AG04450 (cell line): ENCODE data around the gene ADCY4. TPM values are rescaled to one million over a fixed set of nuclear protein-coding genes. Genes with fewer than 3 reads are reported as not detected.

Experiments
- CTCF ChIA-PET: fragments of 300-600, 350-600 bp; formaldehyde crosslinking; extraction: SDS; loops from one replicate; lab custom pipeline; 2022; ENCODE audit warnings: antibody characterized with exemption, inconsistent platforms; lab: Charles Lee
- POLR2A ChIA-PET: fragments of 350-600 bp; formaldehyde crosslinking; extraction: SDS; loops from one replicate; lab custom pipeline; 2021; ENCODE audit warnings: antibody characterized with exemption, inconsistent platforms; lab: Yijun Ruan, JAX
- DNase-seq: peaks from one replicate; pipeline ENCODE4 v3.0.0-alpha.2; 2011; ENCODE audit warnings: low read depth, low spot score
- H3K27ac ChIP-seq: one replicate; pipeline ENCODE4 v1.5.1; 2012; ENCODE audit warnings: low read depth, low read length, control low read depth
- H3K27me3 ChIP-seq: one replicate; pipeline ENCODE4 v1.6.0; 2012; ENCODE audit warnings: low read length; ENCODE audit not compliant: control insufficient read depth, insufficient read depth
- H3K4me3 ChIP-seq: 2 replicates; pipeline ENCODE4 v1.5.1; 2011; ENCODE audit warnings: mild to moderate bottlenecking, low read depth, low read length, control low read depth
- H3K9me3 ChIP-seq: 2 replicates; pipeline ENCODE4 v1.5.1; 2012; ENCODE audit warnings: low read length; ENCODE audit not compliant: control insufficient read depth, insufficient read depth
- polyA plus RNA-seq: library from polyadenylated mRNA; depleted of rRNA; stranded (reverse); fragments of >200 nt; gene quantifications from 2 replicates; pipeline ENCODE4 v1.2.3, GENCODE V29; 2011
- TF ChIP-seq, protein P1 (sequence below): IDR thresholded peaks from 2 replicates; pipeline ENCODE4 v1.5.1; 2011; ENCODE audit warnings: low read depth, low read length, control low read depth, inconsistent platforms

The ADCY4 gene
- polyA plus RNA-seq, 1 experiment = 0.04 TPM

DNA sequence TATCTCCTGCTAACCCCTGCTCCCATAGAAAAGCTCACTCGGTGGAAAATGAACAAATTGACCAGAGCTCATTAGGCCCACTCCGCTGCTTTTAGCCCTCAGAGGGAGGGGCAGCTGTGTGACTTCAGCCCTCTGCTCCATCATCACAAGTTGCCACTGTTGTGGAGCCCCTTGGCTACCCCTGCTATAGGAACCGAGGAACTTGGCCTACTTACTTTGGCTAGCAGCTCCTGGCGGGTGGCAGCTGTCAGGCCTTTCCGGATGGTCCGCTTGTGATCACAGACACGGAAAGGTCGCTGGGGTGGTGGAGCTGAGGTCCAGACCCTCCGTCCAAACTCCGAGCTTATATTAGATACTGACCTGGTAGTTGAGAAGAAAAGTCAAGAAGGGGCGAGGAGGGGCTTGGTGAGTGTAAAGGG is 27.7 kb downstream of the ADCY4 start:
- DNase-seq = no peak
- no peak overlapping the region for H3K27ac ChIP-seq
- TF ChIP-seq, protein P1, sequence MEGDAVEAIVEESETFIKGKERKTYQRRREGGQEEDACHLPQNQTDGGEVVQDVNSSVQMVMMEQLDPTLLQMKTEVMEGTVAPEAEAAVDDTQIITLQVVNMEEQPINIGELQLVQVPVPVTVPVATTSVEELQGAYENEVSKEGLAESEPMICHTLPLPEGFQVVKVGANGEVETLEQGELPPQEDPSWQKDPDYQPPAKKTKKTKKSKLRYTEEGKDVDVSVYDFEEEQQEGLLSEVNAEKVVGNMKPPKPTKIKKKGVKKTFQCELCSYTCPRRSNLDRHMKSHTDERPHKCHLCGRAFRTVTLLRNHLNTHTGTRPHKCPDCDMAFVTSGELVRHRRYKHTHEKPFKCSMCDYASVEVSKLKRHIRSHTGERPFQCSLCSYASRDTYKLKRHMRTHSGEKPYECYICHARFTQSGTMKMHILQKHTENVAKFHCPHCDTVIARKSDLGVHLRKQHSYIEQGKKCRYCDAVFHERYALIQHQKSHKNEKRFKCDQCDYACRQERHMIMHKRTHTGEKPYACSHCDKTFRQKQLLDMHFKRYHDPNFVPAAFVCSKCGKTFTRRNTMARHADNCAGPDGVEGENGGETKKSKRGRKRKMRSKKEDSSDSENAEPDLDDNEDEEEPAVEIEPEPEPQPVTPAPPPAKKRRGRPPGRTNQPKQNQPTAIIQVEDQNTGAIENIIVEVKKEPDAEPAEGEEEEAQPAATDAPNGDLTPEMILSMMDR = no peak
- H3K27me3 ChIP-seq = no peaks in the 10 kb centered on the region
- ChIA-PET CTCF (interaction anchor here (0.6 to 6.3 kb wide), 23 partner anchors 9 to 250 kb away, joined by 3 to 87 read pairs (median 8); partner anchors contain the start of genes CHMP4A, DHRS1, IRF9 and NOP9), POLR2A (interaction anchor here (1.8 kb wide), 1 partner anchor 36 kb away, joined by 10 read pairs; the partner anchor contains the start of gene RABGGTA)
- no peaks in the 10 kb centered on the region for H3K9me3 ChIP-seq
- H3K4me3 ChIP-seq = no peak overlapping the region

DNA sequence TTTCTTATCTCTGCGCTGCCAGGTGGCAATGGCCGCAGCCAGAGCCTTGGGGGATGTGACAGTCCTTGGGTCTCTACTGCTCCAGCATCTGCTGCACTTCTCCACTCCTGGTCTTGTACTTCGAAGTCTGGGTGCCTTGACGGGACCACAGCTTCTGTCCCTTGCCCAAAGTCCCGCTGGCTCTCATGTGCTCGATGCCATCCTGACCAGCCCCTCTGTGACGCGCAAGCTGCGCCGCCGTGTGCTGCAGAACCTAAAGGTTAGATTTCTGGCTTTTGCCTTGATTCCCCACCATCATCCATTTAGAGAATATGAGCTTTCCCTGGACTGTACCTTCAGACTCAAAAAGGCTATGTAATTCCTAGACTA is 30.9 kb downstream of the ADCY4 start:
- CTCF ChIA-PET = interaction anchor here (1.6 to 1.7 kb wide), 2 partner anchors 30 to 132 kb away, joined by 3 to 6 read pairs; no protein-coding TSS in a partner anchor
- POLR2A ChIA-PET = no interaction called here
- no peak overlapping the region for H3K27ac ChIP-seq
- no peaks in the 10 kb centered on the region for H3K27me3 ChIP-seq
- no peak for DNase-seq
- H3K9me3 ChIP-seq = no peaks in the 10 kb centered on the region
- TF ChIP-seq, protein P1 = no peak
- no peak overlapping the region for H3K4me3 ChIP-seq

- TF ChIP-seq, protein P1 = no peak
- no peaks in the 10 kb centered on the region for H3K27me3 ChIP-seq
- no peaks in the 10 kb centered on the region for H3K9me3 ChIP-seq
- H3K27ac ChIP-seq = no peak overlapping the region
- ChIA-PET CTCF (interaction anchor here (0.7 to 7.6 kb wide), 7 partner anchors 8 to 210 kb away, joined by 3 to 87 read pairs (median 8); partner anchors contain the start of genes CIDEB, IRF9, LTB4R and LTB4R2), POLR2A (interaction anchor here (0.5 to 2.5 kb wide), 7 partner anchors 22 to 129 kb away, joined by 3 to 9 read pairs (median 3); partner anchors contain the start of genes CBLN3, KHNYN, MDP1 and RABGGTA)
- peak overlapping the region; percentile 96 for H3K4me3 ChIP-seq
- DNase-seq = no peak
These were observed 34.4 kb downstream of the ADCY4 start for GRCh38 chr14:24300326-24300980.

- POLR2A ChIA-PET = interaction anchor here (0.5 to 2.5 kb wide), 10 partner anchors 20 to 185 kb away, joined by 3 to 9 read pairs (median 3); partner anchors contain the start of genes CBLN3, DCAF11, KHNYN and MDP1
- peak within 1 kb of the TSS; percentile 57 for H3K27ac ChIP-seq
- CTCF ChIA-PET = interaction anchor here (0.5 to 7.6 kb wide), 9 partner anchors 9 to 241 kb away, joined by 3 to 87 read pairs (median 3); partner anchors contain the start of genes CIDEB, IRF9, LTB4R2 and TINF2
- DNase-seq = peak; percentile 54
- H3K27me3 ChIP-seq = no peaks in the 10 kb centered on the region
- no peaks in the 10 kb centered on the region for H3K9me3 ChIP-seq
- peak within 1 kb of the TSS; percentile 96 for H3K4me3 ChIP-seq
- TF ChIP-seq, protein P1 = no peak
These were observed 35.3 kb downstream of the ADCY4 start, which contains the start of the genes DHRS1 and NOP9 for GRCh38 chr14:24299255-24300191. Gene DHRS1 (minus strand): TSS chr14:24299780. CDS start chr14:24299106, 674 bp downstream. Gene NOP9 (plus strand): TSS chr14:24299850. CDS start chr14:24299955, 105 bp downstream.
